Activated T-helper 1 cell treated with anti-CD3 and anti-CD28 coated beads, Interleukin-12 subunit alpha, Interleukin-12 subunit beta, Interleukin-2, Interleukin-4 antibody, amounts not matched to agents 30 ng/mL and 10 ng/mL and 1 ng/mL, durations not matched to agents 14 hours and 24 hours and 36 hours (primary cell): ENCODE measurements around the gene SH3RF1. TPM values are rescaled to one million over a fixed set of nuclear protein-coding genes. Genes with fewer than 3 reads are reported as not detected.

Source experiments
- DNase-seq: peaks from one replicate; pipeline ENCODE4 v3.0.0; 2021; ENCODE audit warnings: low spot score
- H3K27ac Mint-ChIP-seq: one replicate; pipeline ENCODE4 v1.8.0; 2021; ENCODE audit warnings: mild to moderate bottlenecking, mixed read lengths
- H3K27me3 Mint-ChIP-seq: one replicate; pipeline ENCODE4 v1.8.0; 2022; ENCODE audit warnings: mild to moderate bottlenecking, moderate library complexity, mixed read lengths; ENCODE audit not compliant: insufficient read depth
- H3K36me3 Mint-ChIP-seq: one replicate; pipeline ENCODE4 v1.8.0; 2021; ENCODE audit warnings: low read depth, mixed read lengths
- H3K4me1 Mint-ChIP-seq: one replicate; pipeline ENCODE4 v1.8.0; 2021; ENCODE audit warnings: low read depth, mixed read lengths
- H3K4me3 Mint-ChIP-seq: one replicate; pipeline ENCODE4 v1.8.0; 2021; ENCODE audit warnings: mild to moderate bottlenecking, moderate library complexity, mixed read lengths
- H3K9me3 Mint-ChIP-seq: one replicate; pipeline ENCODE4 v1.8.0; 2021; ENCODE audit warnings: mixed read lengths
- intact Hi-C: fragments of 100-400 bp; cut with micrococcal nuclease; formaldehyde crosslinking; loops from one replicate; pipeline ENCODE4 v1.15.1; 2024
- total RNA-seq: library from RNA; stranded (reverse); gene quantifications from 2 replicates; pipeline ENCODE4 v1.2.3, GENCODE V29; 2022

SH3RF1 gene
- total RNA-seq, 1 donor from 2014 or later, result 0.49 TPM

GRCh38 chr4:169115144-169115896 lies 155.4 kb downstream of the SH3RF1 start:
- Mint-ChIP-seq H3K36me3 (no peaks in the 10 kb centered on the region), H3K4me1 (no peaks in the 10 kb centered on the region), H3K9me3 (no peaks in the 10 kb centered on the region), H3K27me3 (no peaks in the 10 kb centered on the region), H3K4me3 (no peak overlapping the region), H3K27ac (no peak overlapping the region)
- intact Hi-C loops, result no loop called here
- DNase-seq, result no peak

GRCh38 chr4:169114341-169114974 lies 156.3 kb downstream of the SH3RF1 start:
- Mint-ChIP-seq H3K36me3 (no peaks in the 10 kb centered on the region), H3K4me3 (no peak overlapping the region), H3K27me3 (no peaks in the 10 kb centered on the region), H3K9me3 (no peaks in the 10 kb centered on the region), H3K4me1 (no peaks in the 10 kb centered on the region), H3K27ac (no peak overlapping the region)
- intact Hi-C loops, result no loop called here
- no peak for DNase-seq

- Mint-ChIP-seq H3K4me3 (no peak overlapping the region), H3K4me1 (no peaks in the 10 kb centered on the region)
Observed at GRCh38 chr4:169110633-169111032, 160.1 kb downstream of the SH3RF1 start.

GRCh38 chr4:169109035-169109675 lies 161.6 kb downstream of the SH3RF1 start:
- H3K9me3 Mint-ChIP-seq, result no peaks in the 10 kb centered on the region
- DNase-seq, result no peak
- intact Hi-C loops, result no loop called here
- H3K4me3 Mint-ChIP-seq, result no peak overlapping the region
- no peaks in the 10 kb centered on the region for H3K4me1 Mint-ChIP-seq
- no peak overlapping the region for H3K27ac Mint-ChIP-seq
- H3K36me3 Mint-ChIP-seq, result no peaks in the 10 kb centered on the region
- H3K27me3 Mint-ChIP-seq, result no peaks in the 10 kb centered on the region

More at GRCh38 chr4:169110633-169111032, 160.1 kb downstream of the SH3RF1 start:
- H3K27ac Mint-ChIP-seq, result no peak overlapping the region
- no peaks in the 10 kb centered on the region for H3K9me3 Mint-ChIP-seq
- H3K27me3 Mint-ChIP-seq, result no peaks in the 10 kb centered on the region
- no peaks in the 10 kb centered on the region for H3K36me3 Mint-ChIP-seq
- DNase-seq, result no peak
- intact Hi-C loops, result no loop called here

GRCh38 chr4:169108303-169108702 lies 162.5 kb downstream of the SH3RF1 start:
- Mint-ChIP-seq H3K27me3 (no peaks in the 10 kb centered on the region), H3K9me3 (no peaks in the 10 kb centered on the region), H3K4me1 (no peaks in the 10 kb centered on the region), H3K4me3 (no peak overlapping the region), H3K36me3 (no peaks in the 10 kb centered on the region), H3K27ac (no peak overlapping the region)
- no peak for DNase-seq
- intact Hi-C loops, result no loop called here

GRCh38 chr4:169107528-169107927 lies 163.2 kb downstream of the SH3RF1 start:
- H3K9me3 Mint-ChIP-seq, result no peaks in the 10 kb centered on the region
- intact Hi-C loops, result no loop called here
- no peaks in the 10 kb centered on the region for H3K36me3 Mint-ChIP-seq
- no peak overlapping the region for H3K27ac Mint-ChIP-seq
- no peak for DNase-seq
- H3K4me3 Mint-ChIP-seq, result no peak overlapping the region
- H3K27me3 Mint-ChIP-seq, result no peaks in the 10 kb centered on the region
- H3K4me1 Mint-ChIP-seq, result no peaks in the 10 kb centered on the region

GRCh38 chr4:169106696-169107229 lies 164.0 kb downstream of the SH3RF1 start:
- no peak overlapping the region for H3K27ac Mint-ChIP-seq
- DNase-seq, result no peak
- H3K36me3 Mint-ChIP-seq, result no peaks in the 10 kb centered on the region
- no peaks in the 10 kb centered on the region for H3K27me3 Mint-ChIP-seq
- intact Hi-C loops, result no loop called here
- no peak overlapping the region for H3K4me3 Mint-ChIP-seq
- no peaks in the 10 kb centered on the region for H3K4me1 Mint-ChIP-seq
- no peaks in the 10 kb centered on the region for H3K9me3 Mint-ChIP-seq

GRCh38 chr4:169105620-169106019 lies 165.1 kb downstream of the SH3RF1 start:
- Mint-ChIP-seq H3K27ac (no peak overlapping the region), H3K9me3 (no peaks in the 10 kb centered on the region), H3K4me3 (no peak overlapping the region), H3K27me3 (no peaks in the 10 kb centered on the region), H3K36me3 (no peaks in the 10 kb centered on the region), H3K4me1 (no peaks in the 10 kb centered on the region)
- intact Hi-C loops, result no loop called here
- no peak for DNase-seq

- Mint-ChIP-seq H3K4me3 (no peak overlapping the region), H3K27me3 (no peaks in the 10 kb centered on the region), H3K27ac (no peak overlapping the region), H3K36me3 (no peaks in the 10 kb centered on the region), H3K4me1 (no peaks in the 10 kb centered on the region), H3K9me3 (no peaks in the 10 kb centered on the region)
- no peak for DNase-seq
- intact Hi-C loops, result no loop called here
Observed at GRCh38 chr4:169103966-169104412, 166.8 kb downstream of the SH3RF1 start.

GRCh38 chr4:169102026-169102425 lies 168.7 kb downstream of the SH3RF1 start:
- DNase-seq, result no peak
- Mint-ChIP-seq H3K36me3 (no peaks in the 10 kb centered on the region), H3K27me3 (no peaks in the 10 kb centered on the region), H3K9me3 (no peaks in the 10 kb centered on the region), H3K27ac (no peak overlapping the region), H3K4me3 (no peak overlapping the region), H3K4me1 (no peaks in the 10 kb centered on the region)
- intact Hi-C loops, result no loop called here

- no peak for DNase-seq
- no peaks in the 10 kb centered on the region for H3K4me1 Mint-ChIP-seq
- no peak overlapping the region for H3K4me3 Mint-ChIP-seq
- no peaks in the 10 kb centered on the region for H3K36me3 Mint-ChIP-seq
- no peaks in the 10 kb centered on the region for H3K9me3 Mint-ChIP-seq
- H3K27me3 Mint-ChIP-seq, result no peaks in the 10 kb centered on the region
- no peak overlapping the region for H3K27ac Mint-ChIP-seq
- intact Hi-C loops, result no loop called here
Observed at GRCh38 chr4:169100670-169101101, 170.1 kb downstream of the SH3RF1 start.

GRCh38 chr4:169099771-169100180 lies 171.0 kb downstream of the SH3RF1 start:
- H3K9me3 Mint-ChIP-seq, result no peaks in the 10 kb centered on the region
- no peaks in the 10 kb centered on the region for H3K4me1 Mint-ChIP-seq
- DNase-seq, result no peak
- H3K4me3 Mint-ChIP-seq, result no peak overlapping the region
- intact Hi-C loops, result no loop called here
- H3K36me3 Mint-ChIP-seq, result no peaks in the 10 kb centered on the region
- no peak overlapping the region for H3K27ac Mint-ChIP-seq
- H3K27me3 Mint-ChIP-seq, result no peaks in the 10 kb centered on the region
